ENCODE measurements around the gene TEKT1.

DNA sequence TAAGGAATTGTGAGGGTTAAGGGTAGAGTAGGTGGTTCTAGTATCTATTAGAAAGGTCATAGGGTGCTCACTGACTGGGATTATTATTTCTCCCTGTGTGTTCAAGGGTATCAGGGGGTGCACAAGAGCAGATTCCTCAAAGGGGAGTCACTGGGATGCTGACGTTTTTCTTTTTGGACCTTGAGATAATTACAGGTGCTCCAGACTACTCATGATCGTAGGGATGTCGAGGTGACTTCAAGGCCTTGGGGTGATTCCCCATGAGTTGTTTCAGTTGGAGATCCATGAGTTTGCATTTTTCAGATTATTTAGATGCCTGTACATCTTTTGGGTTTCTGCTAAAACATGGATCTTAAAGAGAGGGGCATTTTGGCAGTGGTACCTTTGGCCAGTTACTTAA lies 41.4 kb upstream of the TEKT1 start:
- TF ChIP-seq, protein P1, sequence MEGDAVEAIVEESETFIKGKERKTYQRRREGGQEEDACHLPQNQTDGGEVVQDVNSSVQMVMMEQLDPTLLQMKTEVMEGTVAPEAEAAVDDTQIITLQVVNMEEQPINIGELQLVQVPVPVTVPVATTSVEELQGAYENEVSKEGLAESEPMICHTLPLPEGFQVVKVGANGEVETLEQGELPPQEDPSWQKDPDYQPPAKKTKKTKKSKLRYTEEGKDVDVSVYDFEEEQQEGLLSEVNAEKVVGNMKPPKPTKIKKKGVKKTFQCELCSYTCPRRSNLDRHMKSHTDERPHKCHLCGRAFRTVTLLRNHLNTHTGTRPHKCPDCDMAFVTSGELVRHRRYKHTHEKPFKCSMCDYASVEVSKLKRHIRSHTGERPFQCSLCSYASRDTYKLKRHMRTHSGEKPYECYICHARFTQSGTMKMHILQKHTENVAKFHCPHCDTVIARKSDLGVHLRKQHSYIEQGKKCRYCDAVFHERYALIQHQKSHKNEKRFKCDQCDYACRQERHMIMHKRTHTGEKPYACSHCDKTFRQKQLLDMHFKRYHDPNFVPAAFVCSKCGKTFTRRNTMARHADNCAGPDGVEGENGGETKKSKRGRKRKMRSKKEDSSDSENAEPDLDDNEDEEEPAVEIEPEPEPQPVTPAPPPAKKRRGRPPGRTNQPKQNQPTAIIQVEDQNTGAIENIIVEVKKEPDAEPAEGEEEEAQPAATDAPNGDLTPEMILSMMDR (optimal IDR thresholded peaks at IDR 0.05 in 1 of 3, IDR thresholded peaks at IDR 0.05 in 1 of 3, conservative IDR thresholded peaks at IDR 0.05 in 1 of 3; ENCODE audit: extremely low read depth in 1 of 3, insufficient read depth in 2 of 3, low read length in 3 of 3) = no peak
- TF ChIP-seq EZH2 (IDR thresholded peaks at IDR 0.05; ENCODE audit: low read length) = no peak

Measured in keratinocyte (primary cell).